OCI-LY1 (cell line): ENCODE data around the gene CDK16.

Experiments
- H2AFZ ChIP-seq: fragments of 200-600 bp; sonication (generic), shearing (Covaris generic); 2 replicates; pipeline ENCODE4 v1.6.0; 2014; ENCODE audit warnings: antibody characterized with exemption, mild to moderate bottlenecking, low read length
- H3F3A ChIP-seq: fragments of 200-600 bp; sonication (generic), shearing (Covaris generic); 2 replicates; pipeline ENCODE4 v1.6.0; 2014; ENCODE audit warnings: mild to moderate bottlenecking, antibody characterized with exemption, low read length, moderate library complexity; ENCODE audit not compliant: insufficient read depth
- H3K27ac ChIP-seq: fragments of 200-600 bp; sonication (generic); 2 replicates; pipeline ENCODE4 v1.5.1; 2014; ENCODE audit warnings: low read length, mixed run types, mild to moderate bottlenecking, low read depth; ENCODE audit not compliant: poor library complexity, severe bottlenecking
- H3K27me3 ChIP-seq: fragments of 200-600 bp; sonication (generic); 2 replicates; pipeline ENCODE4 v1.6.0; 2014; ENCODE audit warnings: antibody characterized with exemption, mild to moderate bottlenecking, low read length, moderate library complexity; ENCODE audit not compliant: insufficient read depth
- H3K36me3 ChIP-seq: fragments of 200-600 bp; sonication (generic); 2 replicates; pipeline ENCODE4 v1.6.1; 2014; ENCODE audit warnings: mild to moderate bottlenecking, antibody characterized with exemption, low read length, moderate library complexity, mixed read lengths; ENCODE audit not compliant: insufficient read depth
- H3K4me1 ChIP-seq: fragments of 200-600 bp; sonication (generic); 2 replicates; pipeline ENCODE4 v1.5.1; 2014; ENCODE audit warnings: mild to moderate bottlenecking, low read length, moderate library complexity; ENCODE audit not compliant: insufficient read depth, severe bottlenecking
- H3K4me2 ChIP-seq: fragments of 200-600 bp; sonication (generic), shearing (Covaris generic); 2 replicates; pipeline ENCODE4 v1.6.1; 2014; ENCODE audit warnings: low read length
- H3K4me3 ChIP-seq: fragments of 200-600 bp; sonication (generic); 2 replicates; pipeline ENCODE4 v1.5.1; 2014; ENCODE audit warnings: low read length, low read depth, mild to moderate bottlenecking, mixed read lengths; ENCODE audit not compliant: poor library complexity, severe bottlenecking
- H3K79me2 ChIP-seq: fragments of 200-600 bp; shearing (Covaris generic); 2 replicates; pipeline ENCODE4 v1.6.1; 2016; ENCODE audit warnings: mixed run types, low read length, mixed read lengths; ENCODE audit not compliant: insufficient read depth
- H3K9ac ChIP-seq: fragments of 200-600 bp; sonication (generic), shearing (Covaris generic); 2 replicates; pipeline ENCODE4 v1.6.1; 2014; ENCODE audit warnings: mild to moderate bottlenecking, low read length, mixed read lengths
- H3K9me2 ChIP-seq: fragments of 200-600 bp; sonication (generic), shearing (Covaris generic); 2 replicates; pipeline ENCODE4 v1.6.1; 2014; ENCODE audit warnings: low read depth, mild to moderate bottlenecking, low read length, mixed read lengths
- H3K9me3 ChIP-seq: fragments of 200-600 bp; shearing (Covaris generic); 2 replicates; pipeline ENCODE4 v1.6.1; 2014; ENCODE audit warnings: low read length, mixed read lengths
- H4K20me1 ChIP-seq: fragments of 200-600 bp; sonication (generic), shearing (Covaris generic); 2 replicates; pipeline ENCODE4 v1.6.0; 2016; ENCODE audit warnings: mild to moderate bottlenecking, low read length; ENCODE audit not compliant: insufficient read depth
- EZH2 ChIP-seq: fragments of 200-600 bp; sonication (generic), shearing (Covaris generic); IDR thresholded peaks from 2 replicates; pipeline ENCODE4 v1.8.0; 2017; ENCODE audit warnings: borderline replicate concordance, mixed run types, mild to moderate bottlenecking, antibody characterized with exemption, low read length, moderate library complexity, mixed read lengths
- TF ChIP-seq, protein P1 (sequence below): fragments of 200-600 bp; sonication (generic), shearing (Covaris generic); IDR thresholded peaks from 2 replicates; pipeline ENCODE4 v1.5.1; 2017; ENCODE audit warnings: mild to moderate bottlenecking, antibody characterized with exemption, low read length, moderate library complexity, mixed read lengths

CDK16 gene

DNA sequence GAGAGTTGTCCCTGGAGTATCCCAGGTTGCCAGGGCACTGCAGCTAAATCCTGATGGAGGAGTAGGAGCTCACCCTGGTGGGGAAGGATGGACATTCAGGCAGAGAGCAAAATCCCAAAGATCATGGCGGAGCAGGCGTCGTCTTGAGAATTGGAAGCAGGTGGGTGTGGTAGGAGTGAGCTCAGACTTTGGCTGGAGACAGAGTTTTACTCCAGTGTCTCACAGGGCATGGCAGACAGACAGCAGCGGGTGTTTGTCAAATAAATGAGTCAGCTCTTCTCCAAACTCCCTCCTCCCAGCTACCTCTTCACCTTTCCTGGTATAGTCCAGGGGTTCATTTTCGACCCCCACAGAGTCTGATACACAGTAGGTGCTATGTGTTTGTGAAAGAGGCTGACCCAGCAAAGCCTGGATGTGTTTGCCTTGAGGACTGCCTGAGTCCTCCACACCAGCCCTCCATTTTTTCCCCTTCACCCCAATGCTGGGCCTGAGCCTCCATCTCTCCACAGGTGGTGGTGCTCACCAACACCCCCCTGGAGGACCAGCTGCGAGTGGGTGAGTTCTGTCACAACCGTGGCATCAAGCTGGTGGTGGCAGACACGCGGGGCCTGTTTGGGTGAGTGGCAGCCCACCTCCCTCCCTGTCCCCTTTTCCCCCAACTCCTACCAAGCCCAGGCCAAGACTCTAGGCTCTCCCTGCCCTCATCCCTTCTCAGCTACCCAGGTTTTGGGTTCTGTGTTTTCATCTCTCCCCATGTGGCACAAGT lies 17.9 kb upstream of the CDK16 start:
- peaks cover 13% of the 10 kb centered on the region for H3K4me1 ChIP-seq
- H2AFZ ChIP-seq = no peak overlapping the region
- no peaks in the 10 kb centered on the region for H3K9me2 ChIP-seq
- H3K27me3 ChIP-seq = no peaks in the 10 kb centered on the region
- peaks cover 98% of the 10 kb centered on the region for H3K36me3 ChIP-seq
- H3K79me2 ChIP-seq = peaks cover 19% of the 10 kb centered on the region
- no peak overlapping the region for H3K27ac ChIP-seq
- TF ChIP-seq, protein P1, sequence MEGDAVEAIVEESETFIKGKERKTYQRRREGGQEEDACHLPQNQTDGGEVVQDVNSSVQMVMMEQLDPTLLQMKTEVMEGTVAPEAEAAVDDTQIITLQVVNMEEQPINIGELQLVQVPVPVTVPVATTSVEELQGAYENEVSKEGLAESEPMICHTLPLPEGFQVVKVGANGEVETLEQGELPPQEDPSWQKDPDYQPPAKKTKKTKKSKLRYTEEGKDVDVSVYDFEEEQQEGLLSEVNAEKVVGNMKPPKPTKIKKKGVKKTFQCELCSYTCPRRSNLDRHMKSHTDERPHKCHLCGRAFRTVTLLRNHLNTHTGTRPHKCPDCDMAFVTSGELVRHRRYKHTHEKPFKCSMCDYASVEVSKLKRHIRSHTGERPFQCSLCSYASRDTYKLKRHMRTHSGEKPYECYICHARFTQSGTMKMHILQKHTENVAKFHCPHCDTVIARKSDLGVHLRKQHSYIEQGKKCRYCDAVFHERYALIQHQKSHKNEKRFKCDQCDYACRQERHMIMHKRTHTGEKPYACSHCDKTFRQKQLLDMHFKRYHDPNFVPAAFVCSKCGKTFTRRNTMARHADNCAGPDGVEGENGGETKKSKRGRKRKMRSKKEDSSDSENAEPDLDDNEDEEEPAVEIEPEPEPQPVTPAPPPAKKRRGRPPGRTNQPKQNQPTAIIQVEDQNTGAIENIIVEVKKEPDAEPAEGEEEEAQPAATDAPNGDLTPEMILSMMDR = no peak
- TF ChIP-seq EZH2 = no peak
- H3K9ac ChIP-seq = no peak overlapping the region
- H3K4me2 ChIP-seq = no peak overlapping the region
- no peaks in the 10 kb centered on the region for H4K20me1 ChIP-seq
- H3K4me3 ChIP-seq = no peak overlapping the region
- no peaks in the 10 kb centered on the region for H3F3A ChIP-seq
- H3K9me3 ChIP-seq = no peaks in the 10 kb centered on the region

- Histone ChIP-seq H3K27ac (no peak overlapping the region), H3K4me2 (no peak overlapping the region), H3F3A (no peaks in the 10 kb centered on the region), H3K9me2 (no peaks in the 10 kb centered on the region), H3K36me3 (peaks cover 98% of the 10 kb centered on the region), H3K79me2 (peaks cover 11% of the 10 kb centered on the region; the same call in 1 of the 2 replicates), H3K9me3 (no peaks in the 10 kb centered on the region), H3K27me3 (no peaks in the 10 kb centered on the region), H4K20me1 (no peaks in the 10 kb centered on the region), H3K4me1 (peaks cover 4% of the 10 kb centered on the region), H2AFZ (no peak overlapping the region), H3K9ac (no peak overlapping the region), H3K4me3 (no peak overlapping the region)
- no peak for TF ChIP-seq EZH2
- TF ChIP-seq, protein P1 = no peak
These were observed 17.0 kb upstream of the CDK16 start for GRCh38 chrX:47201345-47201944.

GRCh38 chrX:47202316-47202715 lies 16.2 kb upstream of the CDK16 start:
- H3K4me2 ChIP-seq = no peak overlapping the region
- no peaks in the 10 kb centered on the region for H3F3A ChIP-seq
- no peak overlapping the region for H2AFZ ChIP-seq
- H4K20me1 ChIP-seq = no peaks in the 10 kb centered on the region
- H3K9ac ChIP-seq = no peak overlapping the region
- H3K9me2 ChIP-seq = no peaks in the 10 kb centered on the region
- peaks cover 2% of the 10 kb centered on the region; the same call in 1 of the 2 replicates for H3K79me2 ChIP-seq
- H3K27ac ChIP-seq = no peak overlapping the region
- H3K9me3 ChIP-seq = no peaks in the 10 kb centered on the region
- no peaks in the 10 kb centered on the region for H3K4me1 ChIP-seq
- H3K4me3 ChIP-seq = no peak overlapping the region
- peaks cover 98% of the 10 kb centered on the region for H3K36me3 ChIP-seq
- TF ChIP-seq, protein P1 = no peak
- TF ChIP-seq EZH2 = no peak
- H3K27me3 ChIP-seq = no peaks in the 10 kb centered on the region
